K562 (cell line): Measurements from ENCODE around the gene CALHM4. TPM values are rescaled to one million over a fixed set of nuclear protein-coding genes. Genes with fewer than 3 reads are reported as not detected.

Source experiments
- CREM ChIP-seq: IDR thresholded peaks from 2 replicates; pipeline ENCODE4 v1.6.1; 2014; ENCODE audit warnings: antibody characterized with exemption, low read depth
- ETS2 ChIP-seq: IDR thresholded peaks from 2 replicates; pipeline ENCODE4 v1.6.1; 2016; ENCODE audit warnings: borderline replicate concordance, missing genetic modification characterization, mild to moderate bottlenecking, moderate library complexity, missing compliant biosample characterization; ENCODE audit not compliant: poor library complexity, severe bottlenecking
- GABPB1 ChIP-seq: sonication (generic); formaldehyde crosslinking; IDR thresholded peaks from 2 replicates; pipeline ENCODE4 v1.8.0; 2022; ENCODE audit warnings: mild to moderate bottlenecking, missing genetic modification reagents
- MED1 ChIP-seq: sonication (generic); formaldehyde crosslinking; IDR thresholded peaks from 2 replicates; pipeline ENCODE4 v1.8.1; 2023; ENCODE audit warnings: missing genetic modification reagents, borderline replicate concordance
- NCOR1 ChIP-seq: fragments of 450-650 bp; IDR thresholded peaks from 2 replicates; pipeline ENCODE4 v1.6.1; 2016; ENCODE audit warnings: mild to moderate bottlenecking, moderate library complexity
- NR2F6 ChIP-seq: fragments of 450-650 bp; formaldehyde crosslinking; IDR thresholded peaks from 2 replicates; pipeline ENCODE4 v1.4.0; 2020; ENCODE audit warnings: mild to moderate bottlenecking
- PATZ1 ChIP-seq: fragments of 250-450 bp; sonication (Bioruptor Pico); IDR thresholded peaks from 2 replicates; pipeline ENCODE4 v1.5.0; 2020; ENCODE audit warnings: mild to moderate bottlenecking, borderline replicate concordance
- POLR2G ChIP-seq: fragments of 200-400 bp; formaldehyde crosslinking; IDR thresholded peaks from 2 replicates; pipeline ENCODE4 v1.6.1; 2017; ENCODE audit warnings: low read depth, mild to moderate bottlenecking, antibody characterized with exemption, low read length, moderate library complexity
- SAP30 ChIP-seq: fragments of 200-600 bp; sonication (generic); IDR thresholded peaks from 2 replicates; pipeline ENCODE4 v1.6.1; 2012; ENCODE audit warnings: borderline replicate concordance, low read depth, mild to moderate bottlenecking, moderate library complexity, low read length, control low read depth, inconsistent platforms; ENCODE audit not compliant: insufficient read depth, poor library complexity, severe bottlenecking
- SMAD2 ChIP-seq: fragments of 150-350 bp; IDR thresholded peaks from 2 replicates; pipeline ENCODE4 v1.6.1; 2014; ENCODE audit warnings: low read depth, mild to moderate bottlenecking, low read length
- SMARCC2 ChIP-seq: fragments of 450-650 bp; IDR thresholded peaks from 2 replicates; pipeline ENCODE4 v1.6.1; 2017; ENCODE audit warnings: antibody characterized with exemption, moderate library complexity, mild to moderate bottlenecking, low read depth
- THRAP3 ChIP-seq: fragments of 450-650 bp; IDR thresholded peaks from 2 replicates; pipeline ENCODE4 v1.6.1; 2016; ENCODE audit warnings: mild to moderate bottlenecking, inconsistent platforms, borderline replicate concordance
- ZBTB40 ChIP-seq, 2 experiments: fragments of 450-650 bp in 1 of 2; sonication (generic) in 1 of 2; formaldehyde crosslinking in 1 of 2; IDR thresholded peaks; 2 replicates each; pipeline versions ENCODE4 v1.7.1 to v1.9.0; 2016 to 2022; ENCODE audit warnings: inconsistent platforms in 1 of 2, mild to moderate bottlenecking in 1 of 2, missing genetic modification reagents in 1 of 2
- ZNF197 ChIP-seq: fragments of 200-800 bp; sonication (Bioruptor generic); IDR thresholded peaks from 2 replicates; pipeline ENCODE4 v1.6.1; 2016; ENCODE audit warnings: low read depth, missing genetic modification characterization, missing compliant biosample characterization
- ZNF277 ChIP-seq: fragments of 250-450 bp; sonication (Bioruptor Pico); IDR thresholded peaks from 2 replicates; pipeline ENCODE4 v1.8.0; 2022; ENCODE audit warnings: inconsistent platforms, mild to moderate bottlenecking, moderate library complexity, borderline replicate concordance
- ZNF695 ChIP-seq: fragments of 450-650 bp; formaldehyde crosslinking; IDR thresholded peaks from 2 replicates; pipeline ENCODE4 v1.4.0; 2020; ENCODE audit warnings: mild to moderate bottlenecking, moderate library complexity
- polyA plus RNA-seq, 8 experiments: library from polyadenylated mRNA; depleted of rRNA in 4 of 8; stranded (reverse) in 5 of 8; unstranded in 3 of 8; fragments of >200 nt; fragmentation: Nextera tagmentation in 2 of 8; fragmentation: Illumina TruSeq in 1 of 8; extraction: Ambion mirVana in 2 of 8; extraction: Trizol in 1 of 8; gene quantifications; 2 replicates each; pipeline versions ENCODE4 v1.2.1 to v1.2.3, GENCODE V29; 2011 to 2014; ENCODE audit warnings: inconsistent platforms in 1 of 8, missing spikeins in 1 of 8
- total RNA-seq, 7 experiments: library from RNA; depleted of rRNA in 6 of 7; stranded (reverse); fragments of >200 nt in 6 of 7; fragmentation: Illumina TruSeq in 2 of 7; extraction: Trizol in 2 of 7; gene quantifications; 2 replicates each; pipeline versions ENCODE4 v1.2.1 to v1.2.3, GENCODE V29; 2011 to 2021; ENCODE audit warnings: low replicate concordance in 1 of 7

The CALHM4 gene
- total and polyA plus RNA-seq, 9 of the 15 experiments (the other 6 are each of a cell fraction or from before 2014, with no cell fraction given): not detected

- TF ChIP-seq ZNF277 (CRISPR knock-in tag) (no peak), POLR2G (no peak), THRAP3 (no peak), ZBTB40 (IDR thresholded peaks at IDR 0.05) (no peak), ZBTB40 (CRISPR knock-in tag; IDR thresholded peaks at IDR 0.05) (no peak), ETS2 (tag) (no peak), NCOR1 (peak; percentile 61), SAP30 (no peak), MED1 (CRISPR knock-in tag) (no peak), ZNF695 (no peak), PATZ1 (no peak), SMAD2 (no peak), ZNF197 (CRISPR knock-in tag) (no peak), CREM (peak; percentile 38; the same call in 1 of the 2 replicates), NR2F6 (CRISPR knock-in tag) (no peak), SMARCC2 (0 out of 2 replicates have a peak, but pooled peaks have one; percentile 22), GABPB1 (CRISPR knock-in tag) (no peak)
These were observed 9.1 kb downstream of the CALHM4 start (continued) for GRCh38 chr6:116562614-116563013.
